Prostate gland (tissue), 2 donors: ENCODE results near the gene SEMG2.

Experiments used
- CTCF ChIP-seq, 4 experiments: fragments of 200-600 bp in 2 of 4; fragments of 450-650 bp in 2 of 4; sonication (generic) in 2 of 4; IDR thresholded peaks; 1 replicate in 3 of 4; 2 replicates in 1 of 4; pipeline ENCODE4 v1.5.1; 2016 to 2019; ENCODE audit warnings: antibody characterized with exemption in 4 of 4, mild to moderate bottlenecking in 2 of 4, moderate library complexity in 2 of 4
- POLR2A ChIP-seq: fragments of 450-650 bp; IDR thresholded peaks from one replicate; pipeline ENCODE4 v1.6.1; 2016; ENCODE audit warnings: antibody characterized with exemption, mild to moderate bottlenecking

DNA sequence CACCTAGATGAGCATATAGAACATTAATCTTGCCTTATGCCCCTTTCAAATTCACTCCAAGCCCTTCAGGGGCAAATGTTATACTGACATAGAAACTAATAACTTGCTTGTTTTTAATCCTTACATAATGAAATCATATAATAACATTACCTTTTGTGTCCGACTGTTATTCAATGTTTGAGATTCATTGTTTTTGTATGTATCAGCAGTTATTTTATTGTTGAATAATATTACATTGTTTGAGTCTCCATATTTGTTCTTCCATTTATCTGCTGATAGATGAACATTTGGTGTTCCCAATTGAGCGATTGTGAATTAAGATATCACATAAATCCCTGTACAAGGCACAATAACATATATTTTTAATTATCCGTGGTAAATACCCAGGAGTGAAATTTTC, 8.3 kb upstream of the SEMG2 start:
- TF ChIP-seq POLR2A (no peak), CTCF (IDR thresholded peaks at IDR 0.05) (no peak)
